B cell (primary cell): Measurements from ENCODE around the gene DBF4B. TPM values are rescaled to one million over a fixed set of nuclear protein-coding genes. Genes with fewer than 3 reads are reported as not detected.
"Not testable (repeated sequence)": the region's sequence is repeated elsewhere in the genome, so short reads cannot be mapped to it uniquely, and the experiment has no call there.

Experiments used
- ATAC-seq: fragments of 200-7000 bp; cut with Tn5 transposase; one replicate; pipeline ENCODE4 v1.10.0; 2021; ENCODE audit warnings: low read depth, mild to moderate bottlenecking, moderate number of reproducible peaks, moderate library complexity
- CTCF ChIA-PET: fragments of 350-600 bp; sonication (Branson Sonifier 250); formaldehyde crosslinking; loops from one replicate; lab custom pipeline; 2021; ENCODE audit warnings: antibody characterized with exemption, inconsistent platforms; lab: Charles Lee
- POLR2A ChIA-PET: fragments of 350-600 bp; sonication (Branson Sonifier 250); formaldehyde crosslinking; loops from one replicate; lab custom pipeline; 2021; ENCODE audit warnings: antibody characterized with exemption; lab: Charles Lee
- DNase-seq: peaks from one replicate; pipeline ENCODE4 v3.0.0; 2013
- H2AFZ ChIP-seq: 2 replicates; pipeline ENCODE4 v1.6.1; 2012; ENCODE audit warnings: mild to moderate bottlenecking, low read depth, low read length; ENCODE audit not compliant: insufficient read depth, poor library complexity, severe bottlenecking
- H3K27ac ChIP-seq, 2 donors: 1 replicate in 1 of 2; 2 replicates in 1 of 2; pipeline ENCODE4 v1.5.1; 2012 to 2013; ENCODE audit warnings: low read length in 2 of 2, mild to moderate bottlenecking in 2 of 2, moderate library complexity in 1 of 2
- H3K27me3 ChIP-seq, 4 experiments: fragments of 200-600 bp in 1 of 4; sonication (generic) in 1 of 4; replicated peaks in 1 of 4; 1 replicate in 2 of 4; 2 replicates in 2 of 4; pipeline versions ENCODE4 v1.6.1 to v1.7.0; 2013 to 2016; ENCODE audit warnings: low read length in 3 of 4, mild to moderate bottlenecking in 2 of 4, mixed read lengths in 1 of 4, moderate library complexity in 1 of 4; ENCODE audit not compliant: insufficient read depth in 4 of 4, control insufficient read depth in 3 of 4; ENCODE audit errors: control extremely low read depth in 1 of 4
- H3K36me3 ChIP-seq, 2 experiments: replicated peaks in 1 of 2; 1 replicate in 1 of 2; 2 replicates in 1 of 2; pipeline versions ENCODE4 v1.6.1 to v1.7.1; 2013; ENCODE audit warnings: low read length in 1 of 2; ENCODE audit not compliant: insufficient read depth in 2 of 2, control insufficient read depth in 1 of 2; ENCODE audit errors: control extremely low read depth in 1 of 2, extremely low read depth in 1 of 2
- H3K4me1 ChIP-seq, 2 donors: fragments of 200-600 bp in 1 of 2; sonication (generic) in 1 of 2; 1 replicate in 1 of 2; 2 replicates in 1 of 2; pipeline versions ENCODE4 v1.5.1 to v1.6.1; 2013 to 2017; ENCODE audit warnings: low read length in 2 of 2; ENCODE audit not compliant: control insufficient read depth in 2 of 2, insufficient read depth in 2 of 2
- H3K4me2 ChIP-seq: replicated peaks from 2 replicates; pipeline ENCODE3; 2012; ENCODE audit warnings: mild to moderate bottlenecking, low read depth, low read length; ENCODE audit not compliant: poor library complexity, severe bottlenecking
- H3K4me3 ChIP-seq, 5 experiments: fragments of 200-600 bp in 1 of 5; sonication (generic) in 1 of 5; 1 replicate in 3 of 5; 2 replicates in 2 of 5; pipeline versions ENCODE4 v1.5.1 to v1.7.0; 2011 to 2016; ENCODE audit warnings: low read length in 4 of 5, mild to moderate bottlenecking in 4 of 5, low read depth in 2 of 5, control low read depth in 1 of 5, moderate library complexity in 1 of 5; ENCODE audit not compliant: insufficient read depth in 1 of 5; ENCODE audit errors: control extremely low read depth in 1 of 5, extremely low read depth in 1 of 5
- H3K79me2 ChIP-seq: fragments of 200-600 bp; sonication (generic); one replicate; pipeline ENCODE4 v1.6.0; 2016; ENCODE audit warnings: low read length; ENCODE audit not compliant: control insufficient read depth, insufficient read depth
- H3K9ac ChIP-seq: fragments of 200-600 bp; sonication (generic); 2 replicates; pipeline ENCODE4 v1.6.1; 2017; ENCODE audit warnings: mild to moderate bottlenecking, low read length, moderate library complexity
- H3K9me3 ChIP-seq, 3 donors: one replicate each; pipeline versions ENCODE4 v1.6.1 to v1.7.1; 2013; ENCODE audit warnings: low read length in 2 of 3; ENCODE audit not compliant: control insufficient read depth in 2 of 3, insufficient read depth in 1 of 3; ENCODE audit errors: control extremely low read depth in 1 of 3
- H4K20me1 ChIP-seq: 2 replicates; pipeline ENCODE4 v1.6.0; 2012; ENCODE audit warnings: mild to moderate bottlenecking, low read length; ENCODE audit not compliant: insufficient read depth, control insufficient read depth, poor library complexity, severe bottlenecking
- H3K27ac Mint-ChIP-seq: one replicate; pipeline ENCODE4 v1.8.0; 2021; ENCODE audit warnings: mixed read lengths
- H3K27me3 Mint-ChIP-seq: one replicate; pipeline ENCODE4 v1.8.0; 2021; ENCODE audit warnings: mixed read lengths
- H3K4me1 Mint-ChIP-seq: one replicate; pipeline ENCODE4 v1.8.0; 2021; ENCODE audit warnings: mixed read lengths
- H3K4me3 Mint-ChIP-seq: one replicate; pipeline ENCODE4 v1.8.0; 2021; ENCODE audit warnings: mixed read lengths
- H3K9me3 Mint-ChIP-seq: one replicate; pipeline ENCODE4 v1.8.0; 2022; ENCODE audit warnings: mixed read lengths; ENCODE audit not compliant: insufficient read depth
- EZH2 ChIP-seq: IDR thresholded peaks from 2 replicates; pipeline ENCODE4 v1.6.1; 2012; ENCODE audit warnings: borderline replicate concordance, low read depth, mild to moderate bottlenecking, moderate library complexity, low read length; ENCODE audit not compliant: insufficient read depth, poor library complexity, severe bottlenecking
- WGBS: methylation state at CpG from one replicate; pipeline ENCODE4 v1.1.5; 2013; ENCODE audit warnings: missing lambda C conversion rate; ENCODE audit not compliant: insufficient coverage; 5-methylcytosine and 5-hydroxymethylcytosine counted together
- intact Hi-C: fragments of 100-400 bp; cut with micrococcal nuclease; formaldehyde crosslinking; loops from one replicate; pipeline ENCODE4 v1.10.0; 2022
- polyA plus RNA-seq: library from polyadenylated mRNA; depleted of rRNA; stranded (reverse); fragments of >200 nt; gene quantifications from 2 replicates; pipeline ENCODE4 v1.2.3, GENCODE V29; 2012
- total RNA-seq, 2 donors: library from RNA; stranded (reverse); fragments of 120-200 nt in 1 of 2; gene quantifications; 1 replicate in 1 of 2; 2 replicates in 1 of 2; pipeline versions ENCODE4 v1.2.3 to v1.2.4, GENCODE V29; 2013 to 2022
- TF ChIP-seq, protein P1 (sequence below): fragments of 200-600 bp; IDR thresholded peaks from one replicate; pipeline ENCODE4 v1.8.0; 2022; ENCODE audit warnings: antibody characterized with exemption, mild to moderate bottlenecking

The DBF4B gene
- total and polyA plus RNA-seq, 2 donors (not counting 1 experiment from before 2014, with no cell fraction given), result 10.9 to 15.9 TPM

DNA sequence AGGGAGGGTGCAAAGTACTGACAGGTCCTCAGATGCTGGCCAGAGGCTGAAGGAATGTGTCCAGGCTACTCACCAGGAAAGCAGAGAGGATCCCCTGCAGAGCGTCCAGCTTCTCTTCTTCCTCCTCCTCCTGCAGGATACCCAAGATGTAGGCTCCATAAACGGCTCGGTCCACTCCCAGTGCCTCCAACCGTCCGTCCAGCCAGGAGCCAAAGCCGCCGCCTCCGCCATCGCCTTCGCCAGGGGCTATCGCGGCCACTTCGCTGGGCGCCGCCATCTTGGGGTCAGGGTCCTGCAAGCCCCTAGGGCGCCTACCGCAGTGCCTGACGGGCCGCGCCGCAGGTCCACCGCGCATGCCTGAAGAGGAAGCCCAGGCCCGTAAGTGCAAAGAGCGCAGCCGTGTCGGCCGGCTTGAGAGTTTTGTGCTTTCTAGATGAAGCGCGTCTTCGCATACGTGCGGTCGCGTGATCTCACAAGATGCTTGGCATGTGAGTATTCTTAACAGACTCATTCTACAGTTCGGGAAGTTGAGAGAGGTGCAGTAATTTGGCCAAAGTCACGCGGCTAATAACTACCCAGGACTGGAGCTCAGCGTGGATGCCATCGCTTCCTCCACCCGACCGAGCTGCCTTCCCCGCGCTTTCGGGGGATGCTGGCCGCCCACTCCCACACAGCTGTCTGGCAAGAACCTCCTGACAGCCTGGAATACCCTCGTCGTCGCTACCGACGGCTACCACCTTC lies 18.8 kb upstream of the DBF4B start, which contains the start of gene CCDC43:
TSS of gene CCDC43 (minus strand) at position 300 of the 741 bp plus-strand sequence. CDS start at position 277, 23 bp downstream.
- Histone ChIP-seq H3K27ac (peak within 1 kb of the TSS; percentile 83 to 92), H3K27me3 (no peaks in the 10 kb centered on the region), H3K79me2 (peaks cover 35% of the 10 kb centered on the region), H2AFZ (peak within 1 kb of the TSS; percentile 96), H3K9ac (peak within 1 kb of the TSS; percentile 93), H3K9me3 (no peaks in the 10 kb centered on the region), H3K4me1 (peaks cover 12 to 18% of the 10 kb centered on the region in 2 donors), H3K4me3 (peak within 1 kb of the TSS; percentile 87 to 98 (median 94)), H3K36me3 (peaks cover 0 to 1% of the 10 kb centered on the region in 2 experiments), H4K20me1 (no peaks in the 10 kb centered on the region), H3K4me2 (peak within 1 kb of the TSS; percentile 89)
- ATAC-seq (peak; percentile 100), DNase-seq (peak; percentile 95)
- Mint-ChIP-seq H3K4me1 (peaks cover 23% of the 10 kb centered on the region), H3K27ac (peak within 1 kb of the TSS; percentile 94), H3K27me3 (no peaks in the 10 kb centered on the region), H3K9me3 (no peaks in the 10 kb centered on the region), H3K4me3 (peak within 1 kb of the TSS; percentile 99)
- ChIA-PET CTCF (interaction anchor here (0.9 to 1.1 kb wide), 2 partner anchors 18 to 155 kb away, joined by 3 to 6 read pairs; partner anchors contain the start of gene DBF4B), POLR2A (interaction anchor here (0.5 to 2.4 kb wide), 4 partner anchors 15 to 620 kb away, joined by 3 to 10 read pairs (median 5); partner anchors contain the start of gene DBF4B)
- intact Hi-C loops, result loop anchor here (1.0 kb wide), 1 partner anchor 19 kb away; the partner anchor contains the start of gene DBF4B
- no peak for TF ChIP-seq EZH2
- TF ChIP-seq, protein P1, sequence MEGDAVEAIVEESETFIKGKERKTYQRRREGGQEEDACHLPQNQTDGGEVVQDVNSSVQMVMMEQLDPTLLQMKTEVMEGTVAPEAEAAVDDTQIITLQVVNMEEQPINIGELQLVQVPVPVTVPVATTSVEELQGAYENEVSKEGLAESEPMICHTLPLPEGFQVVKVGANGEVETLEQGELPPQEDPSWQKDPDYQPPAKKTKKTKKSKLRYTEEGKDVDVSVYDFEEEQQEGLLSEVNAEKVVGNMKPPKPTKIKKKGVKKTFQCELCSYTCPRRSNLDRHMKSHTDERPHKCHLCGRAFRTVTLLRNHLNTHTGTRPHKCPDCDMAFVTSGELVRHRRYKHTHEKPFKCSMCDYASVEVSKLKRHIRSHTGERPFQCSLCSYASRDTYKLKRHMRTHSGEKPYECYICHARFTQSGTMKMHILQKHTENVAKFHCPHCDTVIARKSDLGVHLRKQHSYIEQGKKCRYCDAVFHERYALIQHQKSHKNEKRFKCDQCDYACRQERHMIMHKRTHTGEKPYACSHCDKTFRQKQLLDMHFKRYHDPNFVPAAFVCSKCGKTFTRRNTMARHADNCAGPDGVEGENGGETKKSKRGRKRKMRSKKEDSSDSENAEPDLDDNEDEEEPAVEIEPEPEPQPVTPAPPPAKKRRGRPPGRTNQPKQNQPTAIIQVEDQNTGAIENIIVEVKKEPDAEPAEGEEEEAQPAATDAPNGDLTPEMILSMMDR, result no peak
- under 1% methylated on average over 43 of the region's 51 CpGs for WGBS

GRCh38 chr17:44690746-44691306 lies 17.6 kb upstream of the DBF4B start:
- peak; percentile 44 for DNase-seq
- H3K4me3 ChIP-seq, H3K9me3 ChIP-seq, H3K36me3 ChIP-seq, ATAC-seq, intact Hi-C loops, H3K4me2 ChIP-seq, H3K9ac ChIP-seq, H3K27me3 Mint-ChIP-seq, H3K27ac ChIP-seq, H4K20me1 ChIP-seq, H3K27me3 ChIP-seq, H3K9me3 Mint-ChIP-seq: not testable (repeated sequence)
- POLR2A ChIA-PET, result interaction anchor here (2.4 kb wide), 1 partner anchor 18 kb away, joined by 7 read pairs; the partner anchor contains the start of gene DBF4B
- H3K4me3 Mint-ChIP-seq, result peak overlapping the region; percentile 60
- peaks cover 23% of the 10 kb centered on the region for H3K4me1 Mint-ChIP-seq
- peak overlapping the region; percentile 46 for H3K27ac Mint-ChIP-seq
- Histone ChIP-seq H3K4me1 (peaks cover 12 to 18% of the 10 kb centered on the region in 2 donors), H2AFZ (peak overlapping the region; percentile 30), H3K79me2 (peaks cover 25% of the 10 kb centered on the region)
- 87% methylated on average over 14 of the region's 21 CpGs for WGBS
- CTCF ChIA-PET, result interaction anchor here (1.4 kb wide), 1 partner anchor 17 kb away, joined by 4 read pairs; the partner anchor contains the start of gene DBF4B
